Body of pancreas (tissue), 4 donors: ENCODE data around the gene SNX22.

ENCODE experiments used
- POLR2A ChIP-seq, 3 donors: fragments of 450-650 bp; IDR thresholded peaks; one replicate each; pipeline ENCODE4 v1.6.1; 2016; ENCODE audit warnings: antibody characterized with exemption in 3 of 3, mild to moderate bottlenecking in 2 of 3
- TF ChIP-seq, protein P1 (sequence below), 7 experiments: fragments of 450-650 bp in 4 of 7; fragments of 200-600 bp in 3 of 7; sonication (generic) in 3 of 7; IDR thresholded peaks; one replicate each; pipeline ENCODE4 v1.5.1; 2016 to 2019; ENCODE audit warnings: antibody characterized with exemption in 7 of 7

DNA sequence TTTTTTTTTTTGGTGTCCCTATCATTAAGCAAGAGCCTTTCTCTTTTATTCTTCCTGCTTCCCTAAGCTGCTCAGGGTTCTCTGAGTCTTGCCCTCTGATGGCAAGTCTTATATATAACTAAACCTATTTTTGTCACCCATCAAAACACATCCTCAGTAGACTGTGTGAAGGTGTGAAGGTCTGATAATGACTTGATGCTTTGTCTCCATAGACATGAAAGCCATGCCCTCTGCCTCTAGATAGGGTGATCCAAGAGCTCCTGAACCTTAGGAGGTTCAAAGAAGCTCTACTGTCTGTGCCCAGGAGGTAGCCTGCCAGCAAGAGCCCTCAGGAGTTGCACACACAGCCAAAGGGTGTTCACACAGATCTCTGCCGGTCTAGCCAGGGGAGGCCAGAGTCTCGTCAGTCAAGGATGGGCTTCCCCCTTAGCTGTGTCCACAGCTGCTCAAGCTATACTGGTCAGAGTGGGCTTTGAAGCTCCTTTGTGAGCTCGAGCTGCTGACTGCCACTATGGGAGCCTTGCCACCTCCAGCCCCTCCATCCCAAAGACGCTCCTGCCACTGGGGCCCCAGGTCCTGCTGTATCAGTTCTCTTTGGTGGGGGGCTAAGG, 13.1 kb upstream of the SNX22 start:
- TF ChIP-seq, protein P1, sequence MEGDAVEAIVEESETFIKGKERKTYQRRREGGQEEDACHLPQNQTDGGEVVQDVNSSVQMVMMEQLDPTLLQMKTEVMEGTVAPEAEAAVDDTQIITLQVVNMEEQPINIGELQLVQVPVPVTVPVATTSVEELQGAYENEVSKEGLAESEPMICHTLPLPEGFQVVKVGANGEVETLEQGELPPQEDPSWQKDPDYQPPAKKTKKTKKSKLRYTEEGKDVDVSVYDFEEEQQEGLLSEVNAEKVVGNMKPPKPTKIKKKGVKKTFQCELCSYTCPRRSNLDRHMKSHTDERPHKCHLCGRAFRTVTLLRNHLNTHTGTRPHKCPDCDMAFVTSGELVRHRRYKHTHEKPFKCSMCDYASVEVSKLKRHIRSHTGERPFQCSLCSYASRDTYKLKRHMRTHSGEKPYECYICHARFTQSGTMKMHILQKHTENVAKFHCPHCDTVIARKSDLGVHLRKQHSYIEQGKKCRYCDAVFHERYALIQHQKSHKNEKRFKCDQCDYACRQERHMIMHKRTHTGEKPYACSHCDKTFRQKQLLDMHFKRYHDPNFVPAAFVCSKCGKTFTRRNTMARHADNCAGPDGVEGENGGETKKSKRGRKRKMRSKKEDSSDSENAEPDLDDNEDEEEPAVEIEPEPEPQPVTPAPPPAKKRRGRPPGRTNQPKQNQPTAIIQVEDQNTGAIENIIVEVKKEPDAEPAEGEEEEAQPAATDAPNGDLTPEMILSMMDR (IDR thresholded peaks at IDR 0.05): no peak
- no peak for TF ChIP-seq POLR2A (IDR thresholded peaks at IDR 0.05)
